GM21723 (cell line): ENCODE data around the gene COL27A1.

Source experiments
- ATAC-seq: cut with Tn5 transposase; IDR thresholded peaks from one replicate; pipeline ENCODE4 v1.9.1; 2021; ENCODE audit warnings: mild to moderate bottlenecking, moderate library complexity; ENCODE audit not compliant: unreplicated experiment

Gene COL27A1

DNA sequence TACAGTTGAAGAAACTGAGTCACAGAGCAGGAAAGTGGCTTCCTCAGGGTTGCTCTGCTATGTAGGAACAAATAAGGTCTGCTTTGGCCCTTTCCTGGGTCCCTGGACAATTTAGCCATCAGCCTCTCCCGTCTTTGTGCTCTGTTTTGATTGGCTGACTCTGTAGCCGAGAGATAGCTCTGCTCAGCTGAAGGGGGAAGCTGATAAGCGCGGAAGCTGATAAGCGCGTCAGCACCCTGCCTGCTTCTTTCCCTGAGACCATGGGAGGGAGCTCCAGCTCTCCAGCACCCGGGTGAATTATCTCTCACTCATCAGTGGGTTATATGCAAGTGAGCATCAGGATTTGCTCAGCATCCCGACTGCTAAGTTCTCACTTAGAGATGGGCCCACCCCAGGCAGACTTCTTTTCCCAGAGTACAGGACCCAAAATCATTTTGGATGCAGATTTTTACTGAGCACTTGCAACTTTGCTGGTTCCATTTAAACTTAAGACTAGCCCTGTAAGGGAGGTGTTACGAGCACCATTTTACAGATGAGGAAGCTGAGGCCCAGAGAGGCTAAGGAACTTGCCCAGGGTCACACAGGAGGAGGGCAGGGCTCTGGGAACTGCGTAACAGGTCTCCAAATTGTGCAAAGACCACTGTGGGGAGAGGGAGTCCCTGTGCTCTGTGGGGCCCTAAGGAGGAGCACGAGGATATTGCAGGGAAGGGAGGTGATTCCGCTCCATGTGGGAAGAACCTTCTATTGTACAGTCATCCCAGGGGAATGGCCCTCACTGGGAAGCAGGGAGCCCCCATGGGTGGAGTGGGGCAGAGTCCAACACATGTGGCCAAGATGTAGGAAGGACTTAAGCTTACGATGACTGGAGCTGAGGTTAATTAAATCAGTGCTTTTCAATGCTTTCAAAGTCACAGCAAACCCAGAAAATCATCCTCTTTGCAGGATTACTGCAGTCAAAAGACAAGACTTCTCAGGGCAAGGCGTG lies 83.8 kb downstream of the COL27A1 start:
- no peak for ATAC-seq

DNA sequence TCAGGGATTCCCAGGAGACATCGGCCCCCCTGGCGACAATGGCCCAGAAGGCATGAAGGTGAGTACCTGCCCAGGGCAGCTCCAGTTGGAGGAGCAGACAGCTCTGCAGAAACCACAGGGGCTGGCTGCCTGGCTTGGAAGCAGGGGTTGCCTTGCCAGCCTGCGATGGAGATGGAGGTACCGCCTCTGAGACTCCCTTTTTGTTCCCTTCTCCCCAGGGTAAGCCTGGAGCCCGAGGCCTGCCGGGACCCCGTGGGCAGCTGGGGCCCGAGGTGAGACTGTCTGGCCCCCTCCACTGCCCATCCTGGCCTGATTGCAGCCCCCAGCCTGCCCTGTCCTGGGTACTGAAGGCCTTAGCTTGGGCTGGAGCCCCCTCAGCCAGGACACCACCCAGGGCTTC lies 84.9 kb downstream of the COL27A1 start:
- no peak for ATAC-seq

DNA sequence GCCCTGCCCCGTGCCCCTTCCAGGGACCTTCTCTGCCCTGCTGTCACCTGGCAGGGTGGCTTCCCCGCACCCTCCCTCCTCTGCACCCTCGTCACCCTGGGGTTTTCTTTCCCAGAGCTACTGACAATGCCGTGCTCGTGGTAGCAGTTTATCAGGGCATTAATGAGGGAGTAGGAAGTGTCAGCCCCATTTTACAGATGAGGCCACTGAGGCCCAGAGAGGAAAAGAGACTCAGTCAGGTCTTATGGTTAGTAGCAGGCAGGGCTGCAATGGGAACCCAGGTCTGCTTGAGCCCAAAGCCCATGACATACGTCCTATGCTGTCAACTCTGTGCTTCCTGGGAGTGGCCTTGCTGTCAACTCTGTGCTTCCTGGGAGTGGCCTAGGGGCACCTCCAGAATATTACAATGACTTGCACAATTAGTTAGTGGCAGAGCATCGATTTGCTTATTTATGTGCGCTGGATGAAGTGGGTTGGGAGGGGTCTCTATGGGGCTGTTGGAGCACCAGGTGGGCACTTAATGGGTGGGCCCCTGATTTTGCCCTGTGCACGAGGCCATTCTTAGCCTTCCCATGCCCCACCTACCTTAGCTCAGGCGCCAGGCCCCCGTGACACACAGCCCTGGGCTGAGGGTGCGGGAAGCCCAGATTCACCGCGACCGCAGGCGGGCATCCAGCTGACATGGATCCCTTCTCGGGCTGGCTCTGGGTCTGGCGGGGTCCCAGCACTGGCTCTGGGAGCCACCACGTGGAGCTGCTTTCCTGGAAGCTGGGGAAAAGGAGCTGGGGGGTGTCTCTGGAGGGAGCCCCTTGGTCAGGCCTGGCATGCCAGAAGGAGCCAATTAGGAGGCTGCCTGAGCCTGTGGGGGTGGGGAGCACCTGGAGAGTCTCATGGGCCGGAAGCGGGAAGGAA lies 85.6 kb downstream of the COL27A1 start:
- ATAC-seq: no peak

DNA sequence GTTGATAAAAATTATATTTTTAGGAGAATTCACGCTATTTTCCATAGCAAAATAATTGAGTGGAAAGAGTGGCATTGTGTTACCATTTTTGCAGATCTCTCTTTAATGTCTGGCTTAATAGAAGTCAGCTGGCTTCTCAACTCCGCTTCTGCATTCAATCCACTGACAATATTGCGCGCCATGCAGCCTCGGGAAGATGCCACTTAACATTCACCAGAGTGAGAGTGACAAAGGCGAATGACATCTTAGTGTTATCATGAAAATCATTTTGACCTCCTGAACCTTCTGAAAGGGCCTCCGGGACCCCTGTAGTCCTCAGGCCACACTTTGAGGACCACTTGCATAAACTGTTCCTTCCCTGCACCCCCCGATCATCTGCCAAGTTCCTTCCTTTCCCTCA lies 87.5 kb downstream of the COL27A1 start:
- no peak for ATAC-seq

DNA sequence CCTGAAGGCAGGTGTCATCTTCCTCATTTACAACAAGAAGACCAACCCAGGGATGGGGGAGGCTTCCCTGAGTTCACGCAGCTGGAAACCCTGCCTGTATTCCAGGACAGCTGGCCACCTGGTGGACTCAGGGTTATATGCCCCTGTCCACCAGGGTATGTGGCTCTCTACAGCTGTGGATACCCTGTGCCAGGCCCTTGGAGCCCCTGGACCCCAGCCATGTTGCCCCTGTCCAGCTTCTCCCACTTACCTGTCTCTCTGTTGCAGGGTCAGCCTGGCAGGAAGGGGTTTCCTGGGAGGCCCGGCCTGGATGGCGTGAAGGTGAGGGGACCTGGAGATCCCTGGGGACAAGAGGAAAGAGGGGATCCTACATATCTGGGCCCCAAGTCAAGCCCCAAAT lies 87.9 kb downstream of the COL27A1 start:
- no peak for ATAC-seq

DNA sequence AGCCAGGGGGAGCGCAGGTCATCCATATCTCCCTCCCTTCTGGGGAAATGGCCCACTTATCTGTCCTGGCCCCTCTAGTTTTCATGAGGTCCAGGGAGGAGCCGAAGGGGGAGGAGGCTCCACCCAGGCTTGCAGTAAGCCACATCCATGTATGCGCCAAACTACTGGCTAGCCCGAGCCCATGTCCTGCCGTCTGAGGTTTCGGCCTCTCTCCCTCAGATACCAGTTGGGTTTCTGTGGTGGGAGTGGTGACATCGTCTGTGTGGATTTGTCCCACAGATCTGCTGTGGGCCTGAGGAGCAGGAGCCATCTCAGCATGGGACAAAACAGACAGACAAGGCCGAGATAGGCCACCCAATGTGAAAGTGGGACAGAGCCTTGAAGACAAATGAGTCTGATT lies 89.2 kb downstream of the COL27A1 start:
- ATAC-seq: no peak

DNA sequence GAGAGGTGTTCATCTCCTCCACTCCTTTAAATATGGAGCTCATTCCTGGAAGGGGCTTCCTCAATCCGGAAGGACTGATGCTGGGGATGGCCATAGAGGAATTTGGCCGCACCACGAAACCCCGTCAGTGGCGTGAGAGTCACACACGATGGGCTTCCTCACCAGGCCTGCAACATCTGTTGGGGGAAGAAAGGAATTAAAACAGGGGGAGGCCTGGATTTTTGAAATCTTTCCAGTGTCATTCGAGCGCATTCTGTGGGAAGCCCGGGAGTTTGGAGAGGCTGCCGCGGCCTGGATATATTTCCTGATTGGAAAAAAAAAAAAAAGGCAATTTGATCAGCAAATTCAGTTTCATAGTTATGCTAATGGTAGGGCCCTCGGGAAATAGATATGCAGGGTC lies 91.2 kb downstream of the COL27A1 start:
- ATAC-seq: no peak

DNA sequence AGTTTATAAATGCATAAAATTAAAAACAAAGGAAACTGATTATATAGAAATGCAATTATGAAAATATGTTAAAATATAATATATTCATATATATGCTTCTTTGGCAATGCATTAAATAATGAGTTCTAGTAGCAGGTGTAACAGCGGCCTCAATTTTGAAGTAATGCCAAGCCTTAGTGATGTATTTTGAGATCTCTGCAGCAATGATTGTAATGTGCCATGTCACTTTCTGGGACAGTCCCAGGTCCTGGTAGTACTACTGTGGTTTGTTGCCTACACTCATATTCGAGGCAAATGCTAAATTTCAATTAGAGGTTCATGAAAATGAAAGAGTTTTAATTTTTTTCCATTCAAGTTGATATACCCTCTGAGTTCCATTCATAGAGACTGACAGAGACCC lies 91.7 kb downstream of the COL27A1 start:
- no peak for ATAC-seq

DNA sequence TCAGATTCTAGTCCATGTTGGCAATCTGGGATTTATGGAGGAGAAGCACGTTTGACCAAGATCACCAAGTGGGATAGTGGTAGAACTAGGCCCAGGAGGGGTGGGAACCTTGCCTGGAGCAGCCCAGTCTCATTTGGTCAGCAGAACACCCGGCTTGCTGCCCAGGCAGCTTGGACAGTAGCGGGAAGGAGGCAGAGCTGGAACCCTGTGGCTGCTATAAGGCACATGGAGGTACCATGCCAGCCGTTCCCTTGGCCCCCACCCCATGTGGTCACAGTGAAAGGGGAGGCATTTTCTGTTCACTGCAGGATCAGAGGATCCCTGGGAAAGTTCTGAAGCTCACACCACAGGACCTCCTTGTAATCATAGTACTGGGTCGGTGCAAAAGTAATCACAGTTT lies 92.2 kb downstream of the COL27A1 start:
- no peak for ATAC-seq

DNA sequence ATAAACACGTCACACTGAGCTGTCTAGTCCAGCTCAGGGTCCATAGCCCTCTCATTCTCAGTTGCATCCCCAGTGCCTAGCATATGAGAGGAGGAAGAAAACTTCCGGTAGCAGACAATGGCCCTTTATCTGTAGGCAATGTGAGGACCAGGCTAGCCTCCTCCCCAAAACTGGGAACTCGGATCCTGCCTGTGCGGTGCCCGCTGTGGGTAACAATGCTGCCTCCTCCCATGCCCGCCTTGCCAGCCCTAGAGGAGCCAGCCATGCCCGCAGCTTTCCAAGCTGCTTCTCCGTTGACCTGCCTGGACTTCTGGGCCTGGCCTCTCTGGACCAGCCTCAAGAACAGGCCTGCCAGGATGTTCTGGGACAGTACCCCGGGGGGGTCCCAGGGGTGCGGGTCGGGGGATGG lies 93.0 kb downstream of the COL27A1 start:
- no peak for ATAC-seq

DNA sequence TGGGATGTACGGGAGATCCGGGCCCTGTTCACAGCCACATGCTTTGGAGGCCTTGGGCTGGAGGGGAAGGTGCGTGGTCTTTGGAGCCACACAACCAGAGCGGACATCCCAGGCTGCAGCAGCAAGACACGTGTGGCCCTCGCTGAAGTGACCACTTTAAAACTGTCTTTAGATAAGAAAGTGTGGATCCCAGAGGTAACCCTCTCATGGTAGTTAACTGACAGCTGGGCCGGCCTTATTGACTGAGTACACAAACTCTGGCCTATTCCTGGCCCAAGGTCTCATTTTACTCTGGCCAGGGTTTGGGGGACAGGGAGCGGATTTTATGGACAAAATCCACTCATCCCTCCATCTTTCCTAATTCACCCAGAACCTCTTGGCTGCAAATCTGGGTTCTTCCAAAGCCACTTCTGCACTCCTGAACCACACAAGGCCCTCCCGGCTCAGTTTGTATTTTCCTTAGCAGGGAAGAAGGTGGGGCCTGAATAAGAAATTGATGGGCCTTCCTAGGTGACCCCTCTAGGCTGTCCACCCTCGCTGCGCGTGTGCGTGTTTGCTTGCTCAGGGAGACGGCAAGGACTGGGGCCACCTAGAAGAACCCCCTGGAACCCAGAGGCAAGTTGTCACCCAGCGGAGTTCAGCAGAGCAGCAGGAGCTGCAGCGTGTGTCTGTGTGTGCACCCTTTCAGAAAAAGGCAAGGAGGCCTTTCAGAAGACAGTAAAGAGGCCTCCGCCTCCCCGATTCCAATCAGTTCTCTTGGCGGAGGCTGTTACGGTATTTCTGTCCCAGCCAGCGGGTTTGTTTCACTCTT lies 94.3 kb downstream of the COL27A1 start:
- no peak for ATAC-seq

DNA sequence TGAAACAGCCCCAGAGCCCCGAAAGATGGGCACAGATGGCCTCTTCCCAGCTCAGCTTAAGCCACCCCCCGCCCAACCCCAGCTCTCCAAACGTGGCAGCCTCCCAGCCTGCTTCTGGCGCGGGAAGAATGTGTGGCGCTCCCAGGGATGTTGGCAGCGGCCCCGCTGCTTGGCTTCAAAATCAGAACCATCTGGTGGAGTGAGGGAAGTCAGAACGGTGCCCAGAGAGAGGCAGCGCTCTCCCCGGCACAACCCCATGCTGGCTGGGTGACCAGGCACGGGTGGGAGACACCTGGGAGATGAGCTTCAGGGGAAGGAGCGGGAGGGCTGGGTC lies 94.9 kb downstream of the COL27A1 start:
- no peak for ATAC-seq

DNA sequence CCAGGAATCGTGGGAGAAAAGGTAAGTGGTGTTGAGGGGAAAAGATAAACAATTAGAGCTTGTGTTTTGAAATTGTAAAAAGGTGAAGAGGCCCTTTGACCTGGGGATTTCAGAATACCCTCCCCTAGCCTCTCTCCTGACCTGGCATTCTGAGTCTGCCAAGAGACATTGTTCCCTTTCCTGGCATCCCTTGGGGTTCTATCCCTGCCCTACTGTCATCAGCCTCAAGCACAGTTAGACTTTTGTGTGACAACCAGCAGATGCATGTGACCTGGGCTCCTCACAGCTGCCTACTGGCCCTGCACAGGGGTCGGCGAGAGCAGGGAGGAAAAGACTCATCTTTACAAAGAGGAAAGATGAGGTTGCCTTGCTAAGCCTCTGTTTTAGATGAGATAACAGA lies 95.3 kb downstream of the COL27A1 start:
- ATAC-seq: no peak

DNA sequence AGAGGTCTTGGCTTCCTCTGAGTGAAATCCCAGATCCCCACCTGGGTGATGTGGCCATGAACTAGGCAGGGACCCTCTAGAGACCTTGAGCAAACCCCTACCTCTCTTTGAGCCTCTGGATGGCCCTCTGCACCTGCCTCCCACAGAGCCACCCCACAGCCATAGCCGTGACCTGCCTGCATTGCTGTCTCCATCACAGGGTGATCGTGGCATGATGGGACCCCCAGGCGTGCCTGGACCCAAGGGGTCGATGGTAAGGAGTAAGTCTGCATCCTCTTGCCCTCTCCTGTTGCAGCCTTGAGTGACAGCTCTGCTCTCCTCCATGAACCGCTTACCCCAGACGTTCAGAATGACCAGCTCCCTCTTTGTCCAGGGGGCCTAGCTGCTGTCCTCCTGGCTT lies 97.1 kb downstream of the COL27A1 start:
- ATAC-seq: no peak

DNA sequence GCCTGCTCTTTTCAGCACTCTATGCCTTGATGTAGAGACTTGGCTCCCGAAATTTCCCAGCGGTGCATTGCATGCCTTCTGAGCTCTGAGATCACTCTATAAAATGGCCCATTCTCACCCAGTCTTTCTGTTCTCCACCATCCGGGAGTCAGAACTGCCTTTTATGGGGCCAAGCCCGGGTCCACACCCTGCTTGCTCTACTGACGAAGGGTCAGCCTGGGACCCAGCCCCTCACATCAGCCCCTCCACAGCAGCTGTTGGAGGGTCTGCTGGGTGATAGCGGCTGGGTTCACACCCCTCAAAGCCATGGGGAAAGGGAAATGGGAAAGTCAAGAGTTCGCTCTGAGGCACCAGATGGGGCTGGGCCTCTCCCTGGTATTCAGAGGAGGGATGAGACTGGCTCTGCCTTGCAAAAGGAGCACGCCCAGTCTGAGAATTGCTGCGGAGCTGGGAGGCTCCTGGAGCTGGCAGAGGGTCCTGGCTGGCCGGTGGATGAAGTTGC lies 101.5 kb downstream of the COL27A1 start:
- ATAC-seq: no peak

DNA sequence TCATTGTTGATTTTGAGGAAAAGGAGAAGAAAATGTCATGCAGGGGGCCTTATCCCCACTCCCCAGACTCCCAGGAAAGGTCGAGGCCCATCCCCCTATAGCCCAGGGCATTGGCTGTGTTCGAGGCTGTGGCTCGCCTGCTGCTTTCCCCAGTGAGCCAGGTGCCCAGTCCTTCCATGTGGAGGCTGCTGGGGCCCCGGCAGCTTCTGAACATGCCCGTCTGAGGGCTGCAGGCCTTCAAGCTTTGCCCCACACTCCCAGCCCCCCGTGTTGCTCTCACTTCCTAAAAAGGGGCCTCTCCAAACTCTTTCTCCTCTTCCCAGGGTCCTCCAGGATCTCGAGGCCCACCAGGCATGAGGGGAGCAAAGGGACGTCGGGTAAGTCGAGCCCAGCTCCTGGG lies 102.9 kb downstream of the COL27A1 start:
- ATAC-seq: no peak

DNA sequence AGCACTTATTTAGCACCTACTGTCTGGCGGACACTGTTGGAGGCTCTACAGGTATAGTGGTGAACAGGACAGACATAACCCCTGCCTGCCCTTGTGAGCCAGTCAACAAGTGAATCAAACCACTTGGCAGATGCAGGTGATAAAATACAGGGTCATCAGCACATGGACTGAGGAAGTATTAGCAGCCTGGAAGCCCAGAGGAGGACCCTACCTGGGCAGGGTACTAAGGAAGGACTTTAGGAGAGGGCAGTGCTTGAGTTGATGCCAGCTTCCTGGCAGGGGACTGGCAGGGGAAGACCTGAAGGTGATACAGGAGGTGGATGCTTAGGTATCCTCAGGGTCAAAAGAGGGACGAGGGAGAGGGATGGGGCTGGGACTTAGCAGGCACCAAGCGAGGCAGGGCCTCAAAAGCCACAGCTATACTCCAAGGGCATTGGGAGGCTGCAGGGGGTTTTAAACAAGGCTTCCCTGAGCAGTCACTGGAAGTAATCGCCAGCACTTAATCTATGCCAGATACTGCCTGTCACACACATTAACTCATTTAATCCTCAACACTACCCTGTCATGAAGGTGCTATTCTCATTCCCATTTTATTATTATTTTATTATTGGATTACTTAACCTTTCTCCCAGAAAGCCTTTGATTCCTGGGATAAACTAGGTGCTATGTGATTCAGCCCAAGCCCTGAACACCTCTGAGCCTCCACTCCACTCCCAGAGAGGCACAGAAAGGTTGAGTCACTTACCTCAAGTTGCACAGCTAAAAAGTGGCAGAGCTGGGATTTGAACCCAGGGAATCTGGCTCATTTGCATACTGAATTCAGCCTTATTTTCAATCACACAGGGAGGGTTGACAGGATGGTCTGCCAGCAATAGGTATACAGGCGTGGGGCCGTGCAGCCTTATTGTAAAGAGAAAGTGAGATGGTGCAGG lies 103.8 kb downstream of the COL27A1 start:
- no peak for ATAC-seq

DNA sequence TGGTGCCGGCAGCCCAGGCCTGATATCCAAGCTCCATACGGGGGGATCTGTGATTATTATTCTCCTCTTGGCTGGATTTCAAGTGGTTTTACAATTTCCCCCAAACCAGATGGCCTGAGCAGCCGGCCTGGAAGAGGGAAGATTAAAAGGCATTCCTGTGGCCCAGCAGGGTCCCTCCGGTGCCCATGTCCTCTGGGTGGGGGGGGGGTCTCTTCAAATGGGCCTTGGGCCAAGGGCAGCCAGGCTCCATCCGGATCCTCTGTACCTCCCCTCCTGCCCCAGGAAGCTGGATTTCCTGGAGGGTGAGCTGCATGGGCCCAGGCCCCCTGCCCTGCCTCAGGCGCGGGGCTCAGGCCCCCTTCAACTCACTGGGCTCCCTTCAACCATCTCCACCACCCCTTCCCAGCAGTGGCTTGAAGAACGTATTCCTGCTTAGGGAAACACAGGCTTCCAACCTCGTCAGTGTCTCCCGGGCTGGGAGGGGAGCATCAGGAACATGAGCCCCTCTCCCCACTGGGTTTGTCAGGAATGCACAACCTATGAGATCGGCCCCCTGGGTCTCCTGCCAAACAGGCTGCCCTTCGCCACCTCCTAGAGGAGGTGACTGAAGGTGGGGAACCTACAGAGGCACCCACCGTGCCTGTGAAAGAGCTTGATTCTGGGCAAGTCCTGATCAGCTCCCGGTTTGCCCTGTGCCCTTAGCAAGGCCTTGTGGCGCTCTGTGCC lies 104.6 kb downstream of the COL27A1 start:
- ATAC-seq: no peak

DNA sequence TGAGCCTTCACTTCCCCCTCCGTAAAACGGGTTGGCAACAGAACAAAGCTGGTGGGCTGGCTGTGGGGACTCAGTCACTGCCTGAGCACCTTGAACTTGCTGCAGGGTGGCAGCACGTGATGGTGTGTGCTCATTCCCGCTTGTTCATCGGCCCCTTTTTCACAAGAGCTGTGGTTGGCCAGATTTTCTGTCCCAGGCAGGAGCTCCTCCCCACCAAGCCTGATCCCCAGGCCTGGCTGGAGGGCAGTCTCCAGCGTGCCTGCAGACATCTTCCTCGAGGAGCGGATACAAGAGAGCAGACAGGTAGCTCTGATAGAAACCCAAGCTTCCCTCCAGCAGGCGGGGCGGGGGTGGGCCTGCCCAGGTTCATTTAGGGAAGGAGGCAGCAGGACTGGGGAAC lies 105.7 kb downstream of the COL27A1 start:
- ATAC-seq: no peak
